WI38 (cell line): ENCODE data around the gene RNF41.
"Not testable (repeated sequence)": the region's sequence is repeated elsewhere in the genome, so short reads cannot be mapped to it uniquely, and the experiment has no call there.

Experiments used
- H3K4me3 ChIP-seq: 2 replicates; pipeline ENCODE4 v1.5.1; 2011; ENCODE audit warnings: low read depth, mild to moderate bottlenecking, control low read depth, low read length
- TF ChIP-seq, protein P1 (sequence below): IDR thresholded peaks from 2 replicates; pipeline ENCODE4 v1.5.1; 2012; ENCODE audit warnings: low read depth, mild to moderate bottlenecking, control low read depth, low read length

The RNF41 gene

DNA sequence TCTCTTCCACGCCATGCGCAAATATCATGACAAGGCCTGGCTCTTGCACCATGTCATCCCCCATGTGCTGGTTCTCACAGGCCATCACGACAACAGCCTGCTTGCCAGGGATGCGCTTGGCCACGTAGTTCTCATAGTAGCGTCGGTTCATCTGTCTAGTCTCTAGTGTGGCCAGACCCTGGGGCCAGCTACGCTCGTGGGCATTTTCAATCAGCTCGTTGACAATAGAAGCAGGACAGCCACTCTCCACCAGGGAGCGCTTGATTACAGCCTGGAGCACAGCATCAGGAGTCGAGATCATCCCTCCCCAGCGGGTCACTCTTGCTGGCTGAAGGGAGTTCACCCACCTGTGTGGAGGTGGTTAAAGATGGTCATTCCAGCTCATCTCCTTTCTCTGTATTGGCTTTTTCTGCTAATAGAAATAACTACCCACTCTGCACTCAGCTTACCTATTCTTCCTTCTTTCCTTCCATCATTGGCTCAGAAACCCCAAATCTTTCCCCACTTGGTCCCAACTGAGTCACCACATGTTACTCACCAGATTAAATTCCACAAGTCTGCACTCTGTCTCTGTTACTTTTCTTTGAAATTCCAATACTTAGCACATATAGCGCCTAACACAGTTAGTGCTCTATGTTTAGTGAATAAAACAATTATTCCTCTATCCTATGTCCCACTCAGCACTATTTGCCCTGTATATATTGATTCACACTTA is 15.1 kb downstream of the RNF41 start:
- TF ChIP-seq, protein P1, sequence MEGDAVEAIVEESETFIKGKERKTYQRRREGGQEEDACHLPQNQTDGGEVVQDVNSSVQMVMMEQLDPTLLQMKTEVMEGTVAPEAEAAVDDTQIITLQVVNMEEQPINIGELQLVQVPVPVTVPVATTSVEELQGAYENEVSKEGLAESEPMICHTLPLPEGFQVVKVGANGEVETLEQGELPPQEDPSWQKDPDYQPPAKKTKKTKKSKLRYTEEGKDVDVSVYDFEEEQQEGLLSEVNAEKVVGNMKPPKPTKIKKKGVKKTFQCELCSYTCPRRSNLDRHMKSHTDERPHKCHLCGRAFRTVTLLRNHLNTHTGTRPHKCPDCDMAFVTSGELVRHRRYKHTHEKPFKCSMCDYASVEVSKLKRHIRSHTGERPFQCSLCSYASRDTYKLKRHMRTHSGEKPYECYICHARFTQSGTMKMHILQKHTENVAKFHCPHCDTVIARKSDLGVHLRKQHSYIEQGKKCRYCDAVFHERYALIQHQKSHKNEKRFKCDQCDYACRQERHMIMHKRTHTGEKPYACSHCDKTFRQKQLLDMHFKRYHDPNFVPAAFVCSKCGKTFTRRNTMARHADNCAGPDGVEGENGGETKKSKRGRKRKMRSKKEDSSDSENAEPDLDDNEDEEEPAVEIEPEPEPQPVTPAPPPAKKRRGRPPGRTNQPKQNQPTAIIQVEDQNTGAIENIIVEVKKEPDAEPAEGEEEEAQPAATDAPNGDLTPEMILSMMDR: peak; percentile 68
- no peak overlapping the region for H3K4me3 ChIP-seq

DNA sequence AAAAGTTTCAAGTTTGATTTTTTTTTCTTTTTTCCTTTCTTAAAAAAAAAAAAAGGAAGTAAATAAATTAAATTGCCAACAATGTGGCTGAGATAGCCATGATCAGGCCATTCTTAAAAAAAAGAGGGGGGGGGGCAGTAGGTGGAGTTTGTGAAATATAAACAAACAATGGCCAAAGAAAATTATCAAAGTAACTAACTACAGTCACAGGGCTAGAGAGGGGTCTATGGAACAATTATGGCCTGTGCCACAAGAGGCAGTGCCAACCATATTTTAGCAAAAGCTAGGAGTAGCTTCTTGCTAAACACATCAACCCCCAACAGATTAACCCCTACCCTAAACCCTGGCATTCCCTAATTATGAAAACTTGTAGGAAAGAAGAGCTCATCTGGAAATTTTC is 16.3 kb downstream of the RNF41 start:
- TF ChIP-seq, protein P1: no peak
- no peak overlapping the region for H3K4me3 ChIP-seq

- TF ChIP-seq, protein P1: no peak
- H3K4me3 ChIP-seq: no peak overlapping the region
These were observed 17.4 kb downstream of the RNF41 start for GRCh38 chr12:56204275-56204674.

- TF ChIP-seq, protein P1: no peak
- no peak overlapping the region for H3K4me3 ChIP-seq
These were observed 18.9 kb downstream of the RNF41 start for GRCh38 chr12:56202838-56203237.

GRCh38 chr12:56202366-56202765 is 19.4 kb downstream of the RNF41 start:
- H3K4me3 ChIP-seq: no peak overlapping the region

DNA sequence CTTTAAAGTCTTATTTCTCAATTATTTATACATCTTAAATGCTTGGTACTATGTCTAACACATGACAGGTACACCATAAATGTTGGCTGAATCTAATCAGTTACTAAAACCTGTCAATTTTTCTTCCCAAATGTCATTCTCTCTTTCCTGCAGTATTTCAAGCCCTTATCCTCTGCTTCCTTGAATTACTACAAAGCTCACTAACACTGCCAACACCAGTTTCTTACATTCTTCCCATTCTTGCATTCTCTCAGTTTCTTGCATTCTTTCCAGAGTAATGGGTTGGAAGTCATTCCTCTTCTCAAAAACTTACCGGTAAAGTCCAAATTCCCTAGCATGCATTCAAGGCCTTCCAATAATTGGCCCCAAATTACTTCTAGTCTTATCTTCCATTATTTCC is 22.9 kb downstream of the RNF41 start:
- TF ChIP-seq, protein P1: no peak
- no peak overlapping the region for H3K4me3 ChIP-seq

More at GRCh38 chr12:56202366-56202765, 19.4 kb downstream of the RNF41 start:
- TF ChIP-seq, protein P1: no peak

GRCh38 chr12:56197921-56198635 is 23.6 kb downstream of the RNF41 start:
- TF ChIP-seq, protein P1: no peak
- no peak overlapping the region for H3K4me3 ChIP-seq

- not testable (repeated sequence) for H3K4me3 ChIP-seq
These were observed 24.7 kb downstream of the RNF41 start for GRCh38 chr12:56196818-56197550.
